GM21360 (cell line): ENCODE data around the gene MXD3.
"Not testable (repeated sequence)": the region's sequence is repeated elsewhere in the genome, so short reads cannot be mapped to it uniquely, and the experiment has no call there.

ENCODE experiments used
- ATAC-seq: cut with Tn5 transposase; IDR thresholded peaks from one replicate; pipeline ENCODE4 v1.9.1; 2021; ENCODE audit warnings: mild to moderate bottlenecking, moderate library complexity; ENCODE audit not compliant: unreplicated experiment

The MXD3 gene

DNA sequence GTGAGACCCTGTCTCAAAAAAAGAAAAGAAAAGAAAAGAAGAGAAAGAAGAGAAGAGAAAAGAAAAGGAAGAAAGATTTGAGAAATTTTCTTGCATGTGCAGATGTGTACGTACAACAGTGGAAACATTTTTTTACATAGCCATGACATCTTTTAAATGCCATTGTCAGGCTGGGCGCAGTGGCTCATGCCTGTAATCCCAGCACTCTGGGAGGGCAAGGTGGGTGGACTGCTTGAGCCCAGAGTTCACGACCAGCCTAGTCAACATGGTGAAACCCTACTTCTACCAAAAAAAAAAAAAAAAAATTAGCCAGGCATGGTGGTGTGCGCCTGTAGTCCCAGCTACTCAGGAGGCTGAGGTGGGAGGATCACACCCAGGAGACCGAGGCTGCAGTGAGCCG is 33.2 kb upstream of the MXD3 start:
- no peak for ATAC-seq

DNA sequence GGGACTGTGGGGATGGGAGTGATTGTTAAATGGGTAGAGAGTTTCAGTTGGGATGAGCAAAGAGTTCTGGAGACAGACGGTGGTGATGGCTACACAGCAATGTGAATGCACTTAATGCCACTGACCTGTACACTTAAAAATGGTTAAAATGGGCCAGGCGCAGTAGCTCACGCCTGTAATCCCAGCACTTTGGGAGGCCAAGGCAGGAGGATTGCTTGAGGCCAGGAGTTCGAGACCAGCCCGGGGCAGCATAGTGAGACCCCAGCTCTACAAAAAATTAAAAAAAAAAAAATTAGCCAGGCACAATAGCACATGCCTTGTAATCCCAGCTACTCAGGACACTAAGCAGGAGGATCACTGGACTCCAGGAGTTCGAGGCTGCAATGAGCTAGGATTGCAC is 32.1 kb upstream of the MXD3 start:
- ATAC-seq, result no peak

DNA sequence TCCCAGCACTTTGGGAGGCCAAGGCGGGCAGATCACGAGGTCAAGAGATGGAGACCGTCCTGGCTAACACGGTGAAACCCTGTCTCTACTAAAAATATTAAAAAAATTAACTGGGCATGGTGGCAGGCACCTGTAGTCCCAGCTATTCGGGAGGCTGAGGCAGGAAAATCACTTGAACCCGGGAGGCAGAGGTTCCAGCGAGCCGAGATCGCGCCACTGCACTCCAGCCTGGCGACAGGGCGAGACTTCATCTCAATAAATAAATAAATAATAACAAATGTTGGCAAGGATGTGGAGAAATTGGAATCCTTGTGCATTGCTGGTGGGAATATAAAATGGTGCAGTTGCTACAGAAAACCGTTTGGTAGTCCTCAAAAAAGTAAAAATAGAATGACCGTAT is 31.3 kb upstream of the MXD3 start:
- ATAC-seq, result not testable (repeated sequence)

- no peak for ATAC-seq
Measured at GRCh38 chr5:177339107-177339638, 27.5 kb upstream of the MXD3 start.

DNA sequence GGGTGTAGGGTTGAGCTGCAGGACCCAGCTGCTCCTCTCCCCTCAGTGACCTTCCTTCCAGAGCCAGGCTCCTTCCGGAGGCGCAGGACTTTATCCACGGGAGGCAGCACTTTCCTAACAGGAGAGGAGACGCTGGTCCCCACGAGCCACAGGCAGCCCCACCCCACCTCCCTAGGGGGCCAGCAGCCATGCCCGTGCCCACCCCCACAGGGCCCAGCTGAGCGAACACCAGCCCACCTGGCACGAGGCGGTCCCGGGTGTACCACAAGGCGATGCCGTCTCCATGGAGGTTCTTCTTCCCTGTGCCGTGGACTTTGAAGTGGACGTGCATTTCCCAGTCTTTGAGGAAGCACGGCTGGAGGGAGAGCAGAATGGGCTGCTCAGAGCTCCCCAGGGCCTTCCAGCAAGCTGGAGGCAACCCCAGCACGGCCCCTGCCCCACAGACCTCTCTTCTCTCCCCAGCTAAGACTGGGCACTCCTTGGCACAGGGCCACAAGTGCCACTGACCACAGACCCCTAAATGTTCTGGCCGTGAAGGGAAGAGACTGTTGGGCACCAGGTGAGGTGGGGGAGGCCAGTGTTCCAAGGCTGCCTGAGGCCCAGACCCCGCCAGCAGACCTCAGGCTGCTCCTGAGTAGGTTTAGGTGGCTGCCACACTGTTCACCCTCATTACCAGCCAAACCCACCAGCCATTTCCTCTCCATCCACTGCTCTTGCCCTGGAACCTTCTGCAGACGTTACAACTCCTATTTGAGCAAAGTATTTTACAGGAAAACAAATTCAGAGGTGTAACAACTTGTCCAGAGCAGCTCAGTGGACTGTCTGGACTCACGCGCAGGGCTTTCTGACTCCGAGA is 26.8 kb upstream of the MXD3 start:
- ATAC-seq, result no peak

DNA sequence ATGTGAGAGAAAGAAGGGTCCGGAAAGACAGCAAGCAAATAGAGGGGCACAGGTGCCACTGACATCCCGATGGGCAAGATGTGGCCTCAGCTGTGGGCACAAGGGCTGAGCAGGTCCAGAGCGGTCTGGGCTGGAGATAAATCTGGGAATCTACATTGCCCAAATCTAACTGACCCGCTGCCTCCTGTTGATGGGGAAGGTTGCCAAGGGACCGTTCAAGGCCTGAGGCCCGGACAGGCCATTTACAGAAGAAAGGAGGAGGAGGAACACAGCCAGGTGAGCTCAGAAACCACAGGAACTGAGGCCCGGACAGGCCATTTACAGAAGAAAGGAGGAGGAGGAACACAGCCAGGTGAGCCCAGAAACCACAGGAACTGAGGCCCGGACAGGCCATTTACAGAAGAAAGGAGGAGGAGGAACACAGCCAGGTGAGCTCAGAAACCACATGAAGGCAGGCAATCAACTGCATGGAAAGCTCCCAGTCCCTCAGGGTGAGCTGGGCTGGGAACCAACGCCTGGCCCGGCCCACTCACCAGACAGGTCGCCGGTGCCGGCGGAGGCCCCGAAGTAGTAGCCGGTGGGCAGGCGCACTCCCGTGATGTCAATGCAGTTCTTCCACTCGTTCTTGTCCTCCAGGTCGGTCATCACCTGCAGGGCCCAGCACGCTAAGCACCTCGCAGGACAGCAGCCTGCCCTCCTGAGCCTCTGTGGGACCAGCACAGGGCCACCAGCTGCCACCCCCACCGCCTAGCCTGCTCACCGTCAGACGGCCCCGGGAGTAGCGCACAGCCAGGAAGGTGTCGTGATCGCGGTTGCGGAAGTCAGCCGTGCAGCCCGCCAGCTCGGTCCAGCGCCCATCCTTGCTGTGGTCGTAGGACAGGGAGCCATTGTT is 25.2 kb upstream of the MXD3 start:
- ATAC-seq, result no peak

GRCh38 chr5:177336112-177336511 is 24.4 kb upstream of the MXD3 start:
- ATAC-seq, result no peak

- ATAC-seq, result no peak
Measured at GRCh38 chr5:177335701-177336065, 24.0 kb upstream of the MXD3 start.

GRCh38 chr5:177334781-177335700 is 23.3 kb upstream of the MXD3 start:
- ATAC-seq, result no peak

GRCh38 chr5:177334155-177334551 is 22.5 kb upstream of the MXD3 start:
- no peak for ATAC-seq

- ATAC-seq, result no peak
Measured at GRCh38 chr5:177333420-177334154, 21.9 kb upstream of the MXD3 start.

DNA sequence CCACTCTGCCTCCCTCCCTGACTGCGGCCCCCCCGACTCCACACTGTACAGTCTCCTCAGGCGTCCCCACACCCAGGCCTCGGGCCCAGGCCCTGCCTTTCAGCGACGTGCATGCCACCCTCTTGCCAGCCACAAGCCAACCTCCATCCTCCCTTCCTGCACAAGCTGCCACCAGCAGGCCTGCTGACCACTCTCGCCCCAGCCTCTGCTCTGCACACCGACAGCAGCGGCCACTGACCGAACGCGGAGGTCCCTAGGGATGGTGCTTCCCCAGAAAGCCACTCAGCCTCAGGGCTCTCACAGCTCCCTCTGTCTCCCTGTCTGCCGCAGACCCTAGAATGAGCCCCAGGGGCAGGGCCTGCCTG is 21.2 kb upstream of the MXD3 start:
- ATAC-seq, result no peak

- no peak for ATAC-seq
Measured at GRCh38 chr5:177332031-177332895, 20.6 kb upstream of the MXD3 start.

DNA sequence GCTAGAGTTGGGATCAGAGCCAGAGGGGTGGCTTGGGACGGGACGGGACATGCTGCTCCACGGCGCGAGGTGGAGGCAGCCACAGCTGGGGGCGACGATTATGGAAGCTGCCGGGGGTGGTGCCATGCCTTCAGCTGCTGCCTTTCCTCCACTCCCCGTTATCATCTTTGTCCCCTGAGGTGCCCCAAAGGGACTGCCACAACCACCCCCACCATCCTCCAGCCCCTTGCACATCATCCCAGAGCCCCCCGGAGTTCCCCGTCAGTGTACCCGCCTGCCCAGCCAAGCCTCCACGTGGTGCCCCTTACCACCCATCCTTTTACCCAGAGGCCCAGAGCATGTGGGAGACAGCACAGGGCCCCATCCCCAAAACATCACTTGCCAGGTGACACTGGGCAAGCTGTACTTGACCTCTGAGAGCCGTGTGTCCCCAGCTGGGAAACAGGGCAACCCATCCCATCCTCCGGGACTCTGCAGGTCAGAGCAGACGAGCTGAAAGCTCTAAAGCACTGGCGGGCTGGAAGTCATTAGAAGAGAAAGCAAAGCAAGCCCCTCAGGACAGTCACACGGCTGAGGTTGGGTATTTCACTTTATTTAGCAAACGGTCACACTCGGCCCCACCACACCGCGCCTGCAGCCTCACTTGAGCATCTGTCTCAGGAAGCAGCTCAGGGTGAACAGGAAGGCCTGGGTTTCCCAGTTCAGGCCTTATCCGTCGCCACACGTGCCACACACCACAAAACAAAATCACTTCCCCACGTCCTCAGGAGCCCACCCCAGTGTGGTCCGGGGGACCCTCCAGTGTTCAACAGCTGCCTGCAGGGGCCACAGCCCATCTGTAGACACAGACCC is 19.5 kb upstream of the MXD3 start:
- ATAC-seq, result no peak

GRCh38 chr5:177329883-177330282 is 18.2 kb upstream of the MXD3 start:
- ATAC-seq, result no peak

GRCh38 chr5:177328545-177329231 is 17.0 kb upstream of the MXD3 start:
- ATAC-seq, result no peak
